Prostate gland (tissue), 2 donors: ENCODE results near the gene MGAT4D. TPM values are rescaled to one million over a fixed set of nuclear protein-coding genes. Genes with fewer than 3 reads are reported as not detected.
"Not testable (repeated sequence)": the region's sequence is repeated elsewhere in the genome, so short reads cannot be mapped to it uniquely, and the experiment has no call there.

Source experiments
- DNase-seq: peaks from one replicate; pipeline ENCODE4 v3.0.0-alpha.2; 2019; ENCODE audit warnings: low spot score
- H3K27ac ChIP-seq, 2 donors: fragments of 200-600 bp; sonication (generic); 2 replicates each; pipeline ENCODE4 v1.5.1; 2017 to 2019
- H3K27me3 ChIP-seq: fragments of 200-600 bp; sonication (generic); replicated peaks from 2 replicates; pipeline ENCODE4 v1.5.1; 2019; ENCODE audit not compliant: insufficient read depth
- H3K36me3 ChIP-seq, 2 donors: fragments of 200-600 bp; sonication (generic); 1 replicate in 1 of 2; 2 replicates in 1 of 2; pipeline versions ENCODE4 v1.5.1 to v1.8.1; 2017 to 2019
- H3K4me1 ChIP-seq: fragments of 200-600 bp; sonication (generic); replicated peaks from 2 replicates; pipeline ENCODE4 v1.5.1; 2019
- H3K4me3 ChIP-seq, 2 donors: fragments of 200-600 bp; sonication (generic); 2 replicates each; pipeline ENCODE4 v1.5.1; 2017 to 2019
- H3K9me3 ChIP-seq: fragments of 200-600 bp; sonication (generic); 2 replicates; pipeline ENCODE4 v1.5.1; 2017
- CTCF ChIP-seq, 4 experiments: fragments of 200-600 bp in 2 of 4; fragments of 450-650 bp in 2 of 4; sonication (generic) in 2 of 4; IDR thresholded peaks; 1 replicate in 3 of 4; 2 replicates in 1 of 4; pipeline ENCODE4 v1.5.1; 2016 to 2019; ENCODE audit warnings: antibody characterized with exemption in 4 of 4, mild to moderate bottlenecking in 2 of 4, moderate library complexity in 2 of 4
- POLR2A ChIP-seq: fragments of 450-650 bp; IDR thresholded peaks from one replicate; pipeline ENCODE4 v1.6.1; 2016; ENCODE audit warnings: antibody characterized with exemption, mild to moderate bottlenecking
- POLR2AphosphoS5 ChIP-seq: sonication (generic); formaldehyde crosslinking; IDR thresholded peaks from one replicate; pipeline ENCODE4 v1.6.1; 2017; ENCODE audit warnings: antibody characterized with exemption
- WGBS: methylation state at CpG from one replicate; pipeline ENCODE4 v1.1.5; 2018; 5-methylcytosine and 5-hydroxymethylcytosine counted together
- intact Hi-C: fragments of 100-400 bp; cut with DNase I; formaldehyde crosslinking; loops from one replicate; pipeline ENCODE4 v1.14.2; 2022
- total RNA-seq, 2 donors: library from RNA; depleted of rRNA; stranded (reverse); fragments of >200 nt; gene quantifications; one replicate each; pipeline ENCODE4 v1.1.0, GENCODE V29; 2016

The MGAT4D gene
- total RNA-seq, 2 donors from 2014 or later: 3.2 TPM; not detected in 1

- Histone ChIP-seq H3K9me3 (no peaks in the 10 kb centered on the region), H3K27ac (peak overlapping the region; percentile 53 to 68), H3K4me3 (no peak overlapping the region), H3K36me3 (no peaks in the 10 kb centered on the region), H3K4me1 (peaks cover 5% of the 10 kb centered on the region), H3K27me3 (no peaks in the 10 kb centered on the region)
- WGBS: 31% methylated on average over 3 of the region's 3 CpGs
- intact Hi-C loops: no loop called here
- DNase-seq: no peak
- TF ChIP-seq POLR2AphosphoS5 (peak; percentile 14), CTCF (IDR thresholded peaks at IDR 0.05) (no peak), POLR2A (no peak)
These were observed 49.9 kb downstream of the MGAT4D start for GRCh38 chr4:140448162-140448561.

- H3K27me3 ChIP-seq, H3K36me3 ChIP-seq, H3K9me3 ChIP-seq, intact Hi-C loops, H3K27ac ChIP-seq, H3K4me1 ChIP-seq, H3K4me3 ChIP-seq, DNase-seq: not testable (repeated sequence)
- 95% methylated on average over 4 of the region's 4 CpGs for WGBS
These were observed 53.7 kb downstream of the MGAT4D start for GRCh38 chr4:140444347-140444746.

- H3K4me3 ChIP-seq: no peak overlapping the region
- intact Hi-C loops: no loop called here
- H3K27ac ChIP-seq: no peak overlapping the region
- DNase-seq: no peak
- H3K27me3 ChIP-seq: no peaks in the 10 kb centered on the region
- H3K4me1 ChIP-seq: no peaks in the 10 kb centered on the region
- H3K36me3 ChIP-seq: no peaks in the 10 kb centered on the region
- H3K9me3 ChIP-seq: no peaks in the 10 kb centered on the region
- TF ChIP-seq POLR2AphosphoS5 (no peak), CTCF (IDR thresholded peaks at IDR 0.05) (no peak), POLR2A (no peak)
These were observed 58.4 kb downstream of the MGAT4D start for GRCh38 chr4:140439644-140440142.

- Histone ChIP-seq H3K4me3 (peak overlapping the region; percentile 47 to 54), H3K36me3 (no peaks in the 10 kb centered on the region), H3K27me3 (no peaks in the 10 kb centered on the region), H3K4me1 (no peaks in the 10 kb centered on the region), H3K27ac (peak overlapping the region; percentile 53 to 76), H3K9me3 (no peaks in the 10 kb centered on the region)
- intact Hi-C loops: no loop called here
- WGBS: 32% methylated on average over 7 of the region's 7 CpGs
- TF ChIP-seq POLR2A (no peak), CTCF (IDR thresholded peaks at IDR 0.05) (peak in 1 of 4 experiments; percentile 6), POLR2AphosphoS5 (no peak)
- DNase-seq: no peak
These were observed 70.1 kb downstream of the MGAT4D start for GRCh38 chr4:140427919-140428471.

DNA sequence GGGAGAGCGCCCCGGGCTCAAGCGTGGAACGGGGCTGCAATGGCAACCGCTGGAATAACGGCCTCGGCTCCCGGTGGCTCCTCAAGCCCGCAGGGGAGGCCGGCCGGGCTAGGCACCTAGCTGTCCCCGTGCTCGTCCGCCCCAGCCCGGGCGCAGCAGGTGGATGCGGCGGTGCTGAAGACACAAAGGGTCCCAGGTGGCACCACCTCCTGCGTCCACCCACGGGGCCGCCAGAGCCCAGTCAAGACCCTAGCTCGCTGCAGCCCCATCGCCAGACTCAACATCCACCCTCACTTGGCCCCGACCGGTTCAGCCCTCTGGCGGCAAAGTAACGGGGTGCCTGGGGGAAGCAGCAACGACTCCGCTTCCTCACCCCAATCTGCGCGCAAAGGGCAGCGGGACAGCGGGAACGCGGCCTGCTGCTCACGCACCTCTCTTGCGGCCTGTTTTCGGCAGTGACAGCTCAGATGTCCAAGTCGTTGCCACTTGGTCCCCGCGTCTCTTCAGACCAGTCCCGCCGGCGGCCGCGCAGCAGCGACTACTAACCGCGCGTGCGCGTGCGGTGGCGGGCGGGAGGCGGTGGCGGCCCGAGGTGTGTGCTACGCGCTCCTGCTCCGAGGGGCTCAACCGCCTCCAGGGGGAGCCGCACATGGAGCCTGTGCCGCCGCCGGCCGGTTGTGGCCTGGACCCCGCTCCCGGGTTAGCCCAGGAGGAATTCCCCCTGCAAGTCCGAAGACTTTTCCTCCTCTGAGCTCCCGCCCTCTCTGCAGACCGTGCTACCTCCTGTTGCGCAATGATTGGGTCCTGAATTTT, 70.8 kb downstream of the MGAT4D start, which contains the start of gene CLGN:
Gene CLGN (minus strand): TSS at position 543 of the 813 bp plus-strand sequence. CDS start 14,570 bp downstream, outside the sequence.
- peak within 1 kb of the TSS; percentile 53 to 76 for H3K27ac ChIP-seq
- H3K4me3 ChIP-seq: peak within 1 kb of the TSS; percentile 47 to 54
- H3K27me3 ChIP-seq: no peaks in the 10 kb centered on the region
- no peaks in the 10 kb centered on the region for H3K4me1 ChIP-seq
- WGBS: under 1% methylated on average over 59 of the region's 73 CpGs
- intact Hi-C loops: no loop called here
- DNase-seq: peak; percentile 69
- TF ChIP-seq POLR2AphosphoS5 (no peak), POLR2A (no peak), CTCF (IDR thresholded peaks at IDR 0.05) (peak in 3 of 4 experiments; percentile 41 to 54 (median 45))
- H3K36me3 ChIP-seq: no peaks in the 10 kb centered on the region
- H3K9me3 ChIP-seq: no peaks in the 10 kb centered on the region
